ENCODE data around the gene ADH4.

DNA sequence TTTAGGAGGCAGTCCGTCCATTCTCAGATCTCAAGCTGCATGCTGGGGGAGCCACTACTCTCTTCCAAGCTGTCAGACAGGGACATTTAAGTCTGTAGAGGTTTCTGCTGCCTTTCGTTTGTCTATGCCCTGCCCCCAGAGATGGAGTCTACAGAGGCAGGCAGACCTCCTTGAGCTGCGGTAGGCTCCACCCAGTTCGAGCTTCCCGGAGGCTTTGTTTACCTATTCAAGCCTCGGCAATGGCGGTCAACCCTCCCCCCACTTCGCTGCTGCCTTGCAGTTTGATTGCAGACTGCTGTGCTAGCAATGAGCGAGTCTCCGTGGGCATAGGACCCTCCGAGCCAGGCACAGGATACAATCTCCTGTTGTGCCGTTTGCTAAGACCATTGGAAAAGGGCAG, 44.8 kb downstream of the ADH4 start:
- TF ChIP-seq POLR2A (conservative IDR thresholded peaks at IDR 0.05) (no peak), ZC3H4 (CRISPR knock-in tag; IDR thresholded peaks at IDR 0.05; ENCODE audit: borderline replicate concordance) (no peak), CHD2 (IDR thresholded peaks at IDR 0.05; ENCODE audit: low read depth, low read length) (no peak), ERF (CRISPR knock-in tag; IDR thresholded peaks at IDR 0.05) (no peak), YY1 (IDR thresholded peaks at IDR 0.05; ENCODE audit: borderline replicate concordance in 1 of 3, control insufficient read depth in 1 of 3, extremely low read depth in 1 of 3, insufficient read depth in 3 of 3, insufficient read length in 1 of 3, insufficient replicate concordance in 2 of 3, low read depth in 1 of 3, low read length in 2 of 3) (peak in 2 of 3 experiments; percentile 58 to 86), SRSF9 (IDR thresholded peaks at IDR 0.05; ENCODE audit: borderline replicate concordance, low read depth, low read length) (no peak), ZNF274 (IDR thresholded peaks at IDR 0.05; ENCODE audit: borderline replicate concordance, low read depth, low read length) (no peak), SREBF2 (CRISPR knock-in tag; IDR thresholded peaks at IDR 0.05) (no peak), ARHGAP35 (IDR thresholded peaks at IDR 0.05; ENCODE audit: partially characterized antibody) (no peak), MAFG (tag; conservative IDR thresholded peaks at IDR 0.05) (no peak)
- TF ChIP-seq, protein P1, sequence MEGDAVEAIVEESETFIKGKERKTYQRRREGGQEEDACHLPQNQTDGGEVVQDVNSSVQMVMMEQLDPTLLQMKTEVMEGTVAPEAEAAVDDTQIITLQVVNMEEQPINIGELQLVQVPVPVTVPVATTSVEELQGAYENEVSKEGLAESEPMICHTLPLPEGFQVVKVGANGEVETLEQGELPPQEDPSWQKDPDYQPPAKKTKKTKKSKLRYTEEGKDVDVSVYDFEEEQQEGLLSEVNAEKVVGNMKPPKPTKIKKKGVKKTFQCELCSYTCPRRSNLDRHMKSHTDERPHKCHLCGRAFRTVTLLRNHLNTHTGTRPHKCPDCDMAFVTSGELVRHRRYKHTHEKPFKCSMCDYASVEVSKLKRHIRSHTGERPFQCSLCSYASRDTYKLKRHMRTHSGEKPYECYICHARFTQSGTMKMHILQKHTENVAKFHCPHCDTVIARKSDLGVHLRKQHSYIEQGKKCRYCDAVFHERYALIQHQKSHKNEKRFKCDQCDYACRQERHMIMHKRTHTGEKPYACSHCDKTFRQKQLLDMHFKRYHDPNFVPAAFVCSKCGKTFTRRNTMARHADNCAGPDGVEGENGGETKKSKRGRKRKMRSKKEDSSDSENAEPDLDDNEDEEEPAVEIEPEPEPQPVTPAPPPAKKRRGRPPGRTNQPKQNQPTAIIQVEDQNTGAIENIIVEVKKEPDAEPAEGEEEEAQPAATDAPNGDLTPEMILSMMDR (IDR thresholded peaks at IDR 0.05 in 2 of 3, conservative IDR thresholded peaks at IDR 0.05 in 1 of 3; ENCODE audit: insufficient read depth in 2 of 3, low read depth in 1 of 3, low read length in 3 of 3): no peak
- TF ChIP-seq, protein P2, sequence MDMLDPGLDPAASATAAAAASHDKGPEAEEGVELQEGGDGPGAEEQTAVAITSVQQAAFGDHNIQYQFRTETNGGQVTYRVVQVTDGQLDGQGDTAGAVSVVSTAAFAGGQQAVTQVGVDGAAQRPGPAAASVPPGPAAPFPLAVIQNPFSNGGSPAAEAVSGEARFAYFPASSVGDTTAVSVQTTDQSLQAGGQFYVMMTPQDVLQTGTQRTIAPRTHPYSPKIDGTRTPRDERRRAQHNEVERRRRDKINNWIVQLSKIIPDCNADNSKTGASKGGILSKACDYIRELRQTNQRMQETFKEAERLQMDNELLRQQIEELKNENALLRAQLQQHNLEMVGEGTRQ (CRISPR knock-in tag; IDR thresholded peaks at IDR 0.05): no peak

Measured in K562 (cell line).